Brain microvascular endothelial cell (primary cell): Measurements from ENCODE around the gene PHLPP1.

Experiments
- DNase-seq: peaks from one replicate; pipeline ENCODE4 v3.0.0-alpha.2; 2020
- H3K27ac ChIP-seq: fragments of 250-450 bp; sonication (Bioruptor Pico); 2 replicates; pipeline ENCODE4 v1.5.1; 2020; ENCODE audit warnings: mild to moderate bottlenecking, moderate library complexity
- H3K27me3 ChIP-seq: fragments of 250-450 bp; sonication (Bioruptor Pico); replicated peaks from 2 replicates; pipeline ENCODE4 v1.5.1; 2020; ENCODE audit warnings: mild to moderate bottlenecking
- H3K36me3 ChIP-seq: fragments of 250-450 bp; sonication (Bioruptor Pico); replicated peaks from 2 replicates; pipeline ENCODE4 v1.5.1; 2020; ENCODE audit warnings: mild to moderate bottlenecking
- H3K4me3 ChIP-seq: 2 replicates; pipeline ENCODE4 v1.5.1; 2011; ENCODE audit warnings: low read depth, mild to moderate bottlenecking, control low read depth, low read length, moderate library complexity
- CTCF ChIP-seq: IDR thresholded peaks from 2 replicates; pipeline ENCODE4 v1.5.1; 2011; ENCODE audit warnings: low read depth, mild to moderate bottlenecking, moderate library complexity, low read length, control low read depth, inconsistent platforms; ENCODE audit errors: missing control alignments
- in situ Hi-C: cut with HindIII; loops from 2 replicates; pipeline ENCODE4 v1.10.0; 2017; ENCODE audit warnings: low sequenced_read_pairs, low pct_ligation_motif_present

The PHLPP1 gene

GRCh38 chr18:62744076-62744968 lies 29.0 kb downstream of the PHLPP1 start:
- DNase-seq: no peak

GRCh38 chr18:62745089-62745751 lies 29.9 kb downstream of the PHLPP1 start:
- H3K36me3 ChIP-seq: no peaks in the 10 kb centered on the region
- TF ChIP-seq CTCF: no peak
- no peaks in the 10 kb centered on the region for H3K27me3 ChIP-seq
- in situ Hi-C loops: no loop called here
- no peak for DNase-seq
- H3K4me3 ChIP-seq: no peak overlapping the region
- H3K27ac ChIP-seq: no peak overlapping the region

More at GRCh38 chr18:62744076-62744968, 29.0 kb downstream of the PHLPP1 start:
- no peak for TF ChIP-seq CTCF
- H3K27ac ChIP-seq: no peak overlapping the region
- no peak overlapping the region for H3K4me3 ChIP-seq
- H3K36me3 ChIP-seq: no peaks in the 10 kb centered on the region
- in situ Hi-C loops: no loop called here
- no peaks in the 10 kb centered on the region for H3K27me3 ChIP-seq

GRCh38 chr18:62749389-62749788 lies 34.0 kb downstream of the PHLPP1 start:
- Histone ChIP-seq H3K36me3 (no peaks in the 10 kb centered on the region), H3K27ac (no peak overlapping the region), H3K4me3 (no peak overlapping the region), H3K27me3 (no peaks in the 10 kb centered on the region)
- in situ Hi-C loops: no loop called here
- DNase-seq: no peak
- no peak for TF ChIP-seq CTCF

- TF ChIP-seq CTCF: no peak
- peak; percentile 42 for DNase-seq
- in situ Hi-C loops: no loop called here
- Histone ChIP-seq H3K27ac (peak overlapping the region; percentile 34), H3K27me3 (no peaks in the 10 kb centered on the region), H3K4me3 (no peak overlapping the region), H3K36me3 (no peaks in the 10 kb centered on the region)
Measured at GRCh38 chr18:62751341-62751821, 36.0 kb downstream of the PHLPP1 start.

- no peaks in the 10 kb centered on the region for H3K36me3 ChIP-seq
- in situ Hi-C loops: no loop called here
- no peak overlapping the region for H3K4me3 ChIP-seq
- H3K27me3 ChIP-seq: no peaks in the 10 kb centered on the region
- no peak for TF ChIP-seq CTCF
- DNase-seq: no peak
- peak overlapping the region; percentile 34 for H3K27ac ChIP-seq
Measured at GRCh38 chr18:62751977-62752376, 36.6 kb downstream of the PHLPP1 start.
